Upper lobe of left lung (tissue), 6 donors: Measurements from ENCODE around the gene FAM200C. TPM values are rescaled to one million over a fixed set of nuclear protein-coding genes. Genes with fewer than 3 reads are reported as not detected.

Source experiments
- ATAC-seq, 2 donors: fragments of 200-7000 bp; cut with Tn5 transposase; one replicate each; pipeline ENCODE4 v1.9.1; 2022; ENCODE audit warnings: mild to moderate bottlenecking in 2 of 2, moderate library complexity in 2 of 2; ENCODE audit not compliant: low FRiP score in 2 of 2
- DNase-seq, 2 donors: peaks; one replicate each; pipeline ENCODE4 v3.0.0-alpha.2; 2019 to 2020
- H3K27ac ChIP-seq, 4 donors: fragments of 200-600 bp; sonication (generic); one replicate each; pipeline ENCODE4 v1.5.1; 2016 to 2019
- H3K27me3 ChIP-seq, 4 donors: fragments of 200-600 bp; sonication (generic); one replicate each; pipeline ENCODE4 v1.5.1; 2017 to 2019
- H3K36me3 ChIP-seq, 4 donors: fragments of 200-600 bp; sonication (generic); one replicate each; pipeline ENCODE4 v1.5.1; 2016 to 2019
- H3K4me1 ChIP-seq, 4 donors: fragments of 200-600 bp; sonication (generic); one replicate each; pipeline ENCODE4 v1.5.1; 2018 to 2019
- H3K4me3 ChIP-seq, 4 donors: fragments of 200-600 bp; sonication (generic); one replicate each; pipeline ENCODE4 v1.5.1; 2017 to 2019; ENCODE audit warnings: mild to moderate bottlenecking in 2 of 4, moderate library complexity in 1 of 4
- H3K9me3 ChIP-seq, 4 donors: fragments of 200-600 bp; sonication (generic); one replicate each; pipeline ENCODE4 v1.5.1; 2018 to 2019
- EP300 ChIP-seq, 4 donors: sonication (generic); formaldehyde crosslinking; IDR thresholded peaks; one replicate each; pipeline ENCODE4 v1.5.1; 2017; ENCODE audit warnings: antibody characterized with exemption in 4 of 4, control low read depth in 2 of 4
- POLR2A ChIP-seq, 4 donors: fragments of 450-650 bp; IDR thresholded peaks; one replicate each; pipeline ENCODE4 v1.5.1; 2016 to 2017; ENCODE audit warnings: antibody characterized with exemption in 4 of 4, mild to moderate bottlenecking in 2 of 4
- POLR2AphosphoS5 ChIP-seq, 2 donors: sonication (generic); formaldehyde crosslinking; IDR thresholded peaks; one replicate each; pipeline ENCODE4 v1.5.1; 2017; ENCODE audit warnings: antibody characterized with exemption in 2 of 2
- WGBS, 2 donors: methylation state at CpG; one replicate each; pipeline ENCODE4 v1.1.5; 2017 to 2018; 5-methylcytosine and 5-hydroxymethylcytosine counted together
- total RNA-seq, 6 donors: library from RNA; depleted of rRNA in 4 of 6; stranded (reverse); fragments of >200 nt in 4 of 6; gene quantifications; one replicate each; pipeline versions ENCODE4 v1.1.0 to v1.2.1, GENCODE V29; 2016 to 2021
- TF ChIP-seq, protein P1 (sequence below), 6 experiments: fragments of 450-650 bp in 4 of 6; fragments of 200-600 bp in 2 of 6; sonication (generic) in 2 of 6; IDR thresholded peaks; one replicate each; pipeline ENCODE4 v1.5.1; 2016 to 2019; ENCODE audit warnings: antibody characterized with exemption in 6 of 6
- donor health status: DM: no; HTN: no; CAD: no; lungs with moderate emphysema.
- donor health status: DM: no; HTN: yes; CAD: no; lungs with severe emphysema.

Gene FAM200C
- total RNA-seq, 6 donors from 2014 or later: 0.76 to 4.2 (median 3.2) TPM

DNA sequence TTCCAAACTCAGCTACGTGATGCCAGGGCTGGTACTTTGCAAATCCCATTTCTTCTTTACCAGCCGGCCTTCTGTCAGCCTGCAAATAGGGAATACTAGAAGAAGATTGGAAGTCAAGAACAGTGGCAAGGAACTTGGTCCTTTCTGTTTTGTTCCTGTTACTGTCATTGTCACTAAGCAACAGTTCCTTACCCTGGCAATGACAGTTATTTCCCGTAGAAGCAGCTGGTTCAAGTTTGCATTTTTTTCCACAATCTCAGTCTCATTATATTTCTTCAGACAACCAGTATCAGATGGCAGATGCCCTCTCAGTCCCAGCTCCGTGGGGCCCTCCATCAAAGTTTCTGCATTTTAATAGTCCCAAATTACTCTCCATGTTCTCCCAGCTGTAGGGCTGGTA is 20.3 kb downstream of the FAM200C start:
- ATAC-seq (peak in 1 of 2 donors; percentile 56), DNase-seq (no peak)
- Histone ChIP-seq H3K4me3 (no peak overlapping the region), H3K4me1 (no peaks in the 10 kb centered on the region), H3K9me3 (no peaks in the 10 kb centered on the region), H3K27me3 (no peaks in the 10 kb centered on the region), H3K27ac (no peak overlapping the region), H3K36me3 (no peaks in the 10 kb centered on the region)
- TF ChIP-seq POLR2AphosphoS5 (IDR thresholded peaks at IDR 0.05) (no peak), POLR2A (IDR thresholded peaks at IDR 0.05) (no peak), EP300 (IDR thresholded peaks at IDR 0.05) (no peak)
- TF ChIP-seq, protein P1, sequence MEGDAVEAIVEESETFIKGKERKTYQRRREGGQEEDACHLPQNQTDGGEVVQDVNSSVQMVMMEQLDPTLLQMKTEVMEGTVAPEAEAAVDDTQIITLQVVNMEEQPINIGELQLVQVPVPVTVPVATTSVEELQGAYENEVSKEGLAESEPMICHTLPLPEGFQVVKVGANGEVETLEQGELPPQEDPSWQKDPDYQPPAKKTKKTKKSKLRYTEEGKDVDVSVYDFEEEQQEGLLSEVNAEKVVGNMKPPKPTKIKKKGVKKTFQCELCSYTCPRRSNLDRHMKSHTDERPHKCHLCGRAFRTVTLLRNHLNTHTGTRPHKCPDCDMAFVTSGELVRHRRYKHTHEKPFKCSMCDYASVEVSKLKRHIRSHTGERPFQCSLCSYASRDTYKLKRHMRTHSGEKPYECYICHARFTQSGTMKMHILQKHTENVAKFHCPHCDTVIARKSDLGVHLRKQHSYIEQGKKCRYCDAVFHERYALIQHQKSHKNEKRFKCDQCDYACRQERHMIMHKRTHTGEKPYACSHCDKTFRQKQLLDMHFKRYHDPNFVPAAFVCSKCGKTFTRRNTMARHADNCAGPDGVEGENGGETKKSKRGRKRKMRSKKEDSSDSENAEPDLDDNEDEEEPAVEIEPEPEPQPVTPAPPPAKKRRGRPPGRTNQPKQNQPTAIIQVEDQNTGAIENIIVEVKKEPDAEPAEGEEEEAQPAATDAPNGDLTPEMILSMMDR (IDR thresholded peaks at IDR 0.05): no peak
- WGBS, 2 donors: 41 to 45% methylated on average over 4 of the region's 4 CpGs

DNA sequence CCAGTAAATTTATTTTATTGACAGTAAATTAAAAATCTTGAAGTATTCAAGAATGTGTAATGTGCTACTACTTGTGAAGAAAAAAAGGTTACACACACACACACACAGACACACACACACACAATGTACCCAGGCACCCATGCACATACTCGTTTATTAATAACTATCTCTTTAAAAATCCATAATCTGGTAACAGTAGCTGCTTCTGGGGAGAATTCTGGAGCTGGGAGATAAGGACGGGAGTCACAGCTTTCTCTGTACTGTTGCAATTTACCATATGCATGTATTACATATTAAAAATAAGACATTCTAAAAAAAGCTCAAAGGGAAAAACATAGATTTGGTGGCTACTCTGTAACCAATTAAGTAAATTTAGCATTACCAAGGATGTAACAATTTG is 21.5 kb downstream of the FAM200C start:
- TF ChIP-seq POLR2A (IDR thresholded peaks at IDR 0.05): no peak
- TF ChIP-seq POLR2AphosphoS5 (IDR thresholded peaks at IDR 0.05): no peak
- TF ChIP-seq, protein P1 (IDR thresholded peaks at IDR 0.05): no peak
- no peak for TF ChIP-seq EP300 (IDR thresholded peaks at IDR 0.05)
- no peak for DNase-seq
- no peak for ATAC-seq
- H3K36me3 ChIP-seq: no peaks in the 10 kb centered on the region
- 61 to 76% methylated on average over 2 of the region's 2 CpGs for WGBS, 2 donors
- no peaks in the 10 kb centered on the region for H3K27me3 ChIP-seq
- no peaks in the 10 kb centered on the region for H3K4me1 ChIP-seq
- H3K27ac ChIP-seq: no peak overlapping the region
- H3K9me3 ChIP-seq: no peaks in the 10 kb centered on the region
- H3K4me3 ChIP-seq: no peak overlapping the region

DNA sequence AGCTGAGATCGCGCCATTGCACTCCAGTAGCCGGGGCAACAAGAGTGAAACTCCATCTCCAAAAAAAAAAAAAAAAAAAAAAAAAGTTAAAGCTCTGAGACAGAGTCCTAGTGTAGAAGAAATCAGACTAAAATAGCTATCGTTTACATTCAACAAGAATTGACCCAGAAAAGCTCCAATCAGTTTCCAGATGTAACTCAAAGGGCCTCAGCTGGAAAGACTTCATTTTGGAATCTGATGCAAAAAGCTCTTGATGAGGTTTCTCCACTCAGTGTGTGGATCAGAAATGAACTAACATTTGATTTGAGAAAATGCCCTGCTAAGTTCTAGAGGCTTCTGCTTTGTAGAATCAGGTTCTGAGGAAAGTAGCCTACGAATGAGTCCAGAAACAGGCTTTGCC is 22.2 kb downstream of the FAM200C start:
- H3K9me3 ChIP-seq: no peaks in the 10 kb centered on the region
- H3K27me3 ChIP-seq: no peaks in the 10 kb centered on the region
- TF ChIP-seq POLR2AphosphoS5 (IDR thresholded peaks at IDR 0.05) (no peak), EP300 (IDR thresholded peaks at IDR 0.05) (no peak), POLR2A (IDR thresholded peaks at IDR 0.05) (no peak)
- no peak overlapping the region for H3K4me3 ChIP-seq
- DNase-seq (no peak), ATAC-seq (no peak)
- 80 to 81% methylated on average over 5 of the region's 5 CpGs for WGBS, 2 donors
- no peaks in the 10 kb centered on the region for H3K36me3 ChIP-seq
- no peaks in the 10 kb centered on the region for H3K4me1 ChIP-seq
- H3K27ac ChIP-seq: no peak overlapping the region

DNA sequence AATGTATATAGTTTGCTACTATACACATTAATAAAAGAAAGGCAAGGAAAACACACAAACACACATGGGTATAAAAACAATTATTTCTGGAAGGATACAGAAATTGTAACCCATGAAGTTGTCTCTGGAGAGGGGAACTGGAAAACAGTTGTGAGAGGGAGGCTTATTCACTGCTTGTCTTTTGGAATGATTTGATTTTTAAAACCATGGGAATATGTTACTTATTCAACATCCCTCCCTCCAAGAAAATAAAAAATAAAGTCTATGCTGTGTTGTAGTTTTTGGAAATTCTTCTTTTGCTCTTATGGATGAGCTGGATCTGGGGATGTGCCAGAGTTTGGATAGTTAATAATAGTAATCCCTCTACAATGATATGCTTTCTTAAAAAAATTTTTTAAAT is 23.4 kb downstream of the FAM200C start:
- Histone ChIP-seq H3K4me3 (no peak overlapping the region), H3K4me1 (no peaks in the 10 kb centered on the region)
- DNase-seq: no peak

DNA sequence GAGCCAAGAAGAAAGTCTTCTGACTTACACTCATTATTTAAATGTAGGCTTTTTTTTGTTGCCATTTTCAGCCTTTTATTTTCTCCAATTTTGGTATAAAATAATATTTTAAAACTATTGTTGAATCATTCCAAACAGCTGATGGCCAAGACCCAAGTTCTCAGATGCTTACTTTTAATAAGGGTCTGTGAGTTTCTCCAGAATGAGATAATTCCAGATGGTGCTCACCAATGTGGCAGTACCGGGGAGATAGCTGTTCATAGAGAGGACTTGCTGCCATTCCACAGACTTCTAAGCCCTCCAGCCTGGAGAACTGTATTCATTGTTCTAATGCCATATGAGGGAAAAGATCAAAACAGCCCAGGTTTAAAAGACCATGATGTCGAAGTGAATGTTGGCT is 24.2 kb downstream of the FAM200C start:
- TF ChIP-seq POLR2A (IDR thresholded peaks at IDR 0.05) (no peak), EP300 (IDR thresholded peaks at IDR 0.05) (no peak), POLR2AphosphoS5 (IDR thresholded peaks at IDR 0.05) (no peak)
- TF ChIP-seq, protein P1 (IDR thresholded peaks at IDR 0.05): no peak
- Histone ChIP-seq H3K27me3 (no peaks in the 10 kb centered on the region), H3K9me3 (no peaks in the 10 kb centered on the region), H3K4me3 (no peak overlapping the region), H3K4me1 (peaks cover 0 to under 1% (median 0%) of the 10 kb centered on the region in 4 donors), H3K27ac (no peak overlapping the region), H3K36me3 (no peaks in the 10 kb centered on the region)
- DNase-seq (no peak), ATAC-seq (no peak)
- WGBS, 2 donors: 88 to 89% methylated on average over 2 of the region's 2 CpGs

More for the DNA sequence above, 23.4 kb downstream of the FAM200C start:
- no peaks in the 10 kb centered on the region for H3K27me3 ChIP-seq
- H3K9me3 ChIP-seq: no peaks in the 10 kb centered on the region
- no peak for ATAC-seq
- H3K27ac ChIP-seq: no peak overlapping the region
- no peaks in the 10 kb centered on the region for H3K36me3 ChIP-seq
- TF ChIP-seq, protein P1 (IDR thresholded peaks at IDR 0.05): no peak
- TF ChIP-seq POLR2AphosphoS5 (IDR thresholded peaks at IDR 0.05): no peak
- TF ChIP-seq POLR2A (IDR thresholded peaks at IDR 0.05): no peak
- no peak for TF ChIP-seq EP300 (IDR thresholded peaks at IDR 0.05)
